ENCODE measurements around the gene PFN1. TPM values are rescaled to one million over a fixed set of nuclear protein-coding genes. Genes with fewer than 3 reads are reported as not detected.
"Not testable (repeated sequence)": the region's sequence is repeated elsewhere in the genome, so short reads cannot be mapped to it uniquely, and the experiment has no call there.

The PFN1 gene
- total RNA-seq, 2 donors from 2014 or later = 880 to 935 TPM

GRCh38 chr17:4913994-4914393 lies 34.3 kb downstream of the PFN1 start:
- Histone ChIP-seq H3K9me3 (ENCODE audit: control insufficient read depth, low read length) (no peaks in the 10 kb centered on the region), H3K4me3 (ENCODE audit: low read length) (no peak overlapping the region), H3K27ac (ENCODE audit: low read depth, low read length) (no peak overlapping the region), H3K4me1 (ENCODE audit: control insufficient read depth, insufficient read depth, low read length) (no peaks in the 10 kb centered on the region), H3K36me3 (ENCODE audit: control insufficient read depth, insufficient read depth, low read length) (no peaks in the 10 kb centered on the region), H3K27me3 (ENCODE audit: control insufficient read depth, insufficient read depth, low read length, poor library complexity, severe bottlenecking) (no peaks in the 10 kb centered on the region), H3K9ac (ENCODE audit: extremely low read depth, low read length, poor library complexity, severe bottlenecking) (no peak overlapping the region)
- Mint-ChIP-seq H3K27ac (no peak overlapping the region), H3K9me3 (no peaks in the 10 kb centered on the region), H3K27me3 (ENCODE audit: insufficient read depth) (no peaks in the 10 kb centered on the region), H3K4me3 (no peak overlapping the region), H3K36me3 (ENCODE audit: low read depth) (no peaks in the 10 kb centered on the region), H3K4me1 (peaks cover 8% of the 10 kb centered on the region)
- TF ChIP-seq CTCF (conservative IDR thresholded peaks at IDR 0.05) = no peak
- 88% methylated on average over 1 of the region's 1 CpG; no CpG with 5 or more reads in 1 of the 2 experiments for WGBS, 2 experiments (ENCODE audit: insufficient coverage in 1 of 2, insufficient read length in 1 of 2)
- DNase-seq = no peak

- H3K9me3 ChIP-seq (ENCODE audit: control insufficient read depth, low read length) = no peaks in the 10 kb centered on the region
- Mint-ChIP-seq H3K9me3 (no peaks in the 10 kb centered on the region), H3K4me3 (no peak overlapping the region), H3K27me3 (ENCODE audit: insufficient read depth) (peaks cover 9% of the 10 kb centered on the region), H3K27ac (no peak overlapping the region), H3K36me3 (ENCODE audit: low read depth) (no peaks in the 10 kb centered on the region), H3K4me1 (peaks cover 8% of the 10 kb centered on the region)
- H3K36me3 ChIP-seq (ENCODE audit: control insufficient read depth, insufficient read depth, low read length) = no peaks in the 10 kb centered on the region
- WGBS, 2 experiments (ENCODE audit: insufficient coverage in 1 of 2, insufficient read length in 1 of 2) = 37 to 43% methylated on average over 12 to 20 of the region's 20 CpGs
- DNase-seq = peak; percentile 99
- peak overlapping the region; percentile 6 for H3K9ac ChIP-seq (ENCODE audit: extremely low read depth, low read length, poor library complexity, severe bottlenecking)
- H3K4me3 ChIP-seq (ENCODE audit: low read length) = no peak overlapping the region
- TF ChIP-seq CTCF (conservative IDR thresholded peaks at IDR 0.05) = peak; percentile 87
- H3K4me1 ChIP-seq (ENCODE audit: control insufficient read depth, insufficient read depth, low read length) = no peaks in the 10 kb centered on the region
- no peaks in the 10 kb centered on the region for H3K27me3 ChIP-seq (ENCODE audit: control insufficient read depth, insufficient read depth, low read length, poor library complexity, severe bottlenecking)
- peak overlapping the region; percentile 76 for H3K27ac ChIP-seq (ENCODE audit: low read depth, low read length)
Measured at GRCh38 chr17:4908711-4909496, 39.4 kb downstream of the PFN1 start.

- H3K9me3 Mint-ChIP-seq = no peaks in the 10 kb centered on the region
- H3K9ac ChIP-seq (ENCODE audit: extremely low read depth, low read length, poor library complexity, severe bottlenecking) = no peak overlapping the region
- peak; percentile 85 for DNase-seq
- no peak overlapping the region for H3K4me3 Mint-ChIP-seq
- no peak overlapping the region for H3K27ac Mint-ChIP-seq
- no peaks in the 10 kb centered on the region for H3K9me3 ChIP-seq (ENCODE audit: control insufficient read depth, low read length)
- WGBS, 2 experiments (ENCODE audit: insufficient coverage in 1 of 2, insufficient read length in 1 of 2) = 33 to 41% methylated on average over 7 to 9 of the region's 10 CpGs
- H3K27ac ChIP-seq (ENCODE audit: low read depth, low read length) = peak overlapping the region; percentile 76
- no peak overlapping the region for H3K4me3 ChIP-seq (ENCODE audit: low read length)
- H3K27me3 Mint-ChIP-seq (ENCODE audit: insufficient read depth) = peaks cover 9% of the 10 kb centered on the region
- H3K27me3 ChIP-seq (ENCODE audit: control insufficient read depth, insufficient read depth, low read length, poor library complexity, severe bottlenecking) = no peaks in the 10 kb centered on the region
- H3K36me3 ChIP-seq (ENCODE audit: control insufficient read depth, insufficient read depth, low read length) = no peaks in the 10 kb centered on the region
- H3K4me1 Mint-ChIP-seq = peaks cover 11% of the 10 kb centered on the region
- TF ChIP-seq CTCF (conservative IDR thresholded peaks at IDR 0.05) = no peak
- H3K4me1 ChIP-seq (ENCODE audit: control insufficient read depth, insufficient read depth, low read length) = no peaks in the 10 kb centered on the region
- no peaks in the 10 kb centered on the region for H3K36me3 Mint-ChIP-seq (ENCODE audit: low read depth)
Measured at GRCh38 chr17:4908301-4908700, 40.0 kb downstream of the PFN1 start.

GRCh38 chr17:4906642-4907041 lies 41.7 kb downstream of the PFN1 start:
- H3K4me1 ChIP-seq (ENCODE audit: control insufficient read depth, insufficient read depth, low read length); H3K27ac Mint-ChIP-seq; H3K36me3 Mint-ChIP-seq (ENCODE audit: low read depth): not testable (repeated sequence)

More at GRCh38 chr17:4906642-4907041, 41.7 kb downstream of the PFN1 start:
- not testable (repeated sequence) for H3K9me3 ChIP-seq (ENCODE audit: control insufficient read depth, low read length); H3K27ac ChIP-seq (ENCODE audit: low read depth, low read length); H3K4me3 Mint-ChIP-seq; H3K9me3 Mint-ChIP-seq; H3K27me3 ChIP-seq (ENCODE audit: control insufficient read depth, insufficient read depth, low read length, poor library complexity, severe bottlenecking); H3K36me3 ChIP-seq (ENCODE audit: control insufficient read depth, insufficient read depth, low read length); DNase-seq; H3K4me3 ChIP-seq (ENCODE audit: low read length); H3K9ac ChIP-seq (ENCODE audit: extremely low read depth, low read length, poor library complexity, severe bottlenecking)
- Mint-ChIP-seq H3K27me3 (ENCODE audit: insufficient read depth) (peaks cover 12% of the 10 kb centered on the region), H3K4me1 (peaks cover 14% of the 10 kb centered on the region)
